ENCODE measurements around the gene UBL4A. TPM values are rescaled to one million over a fixed set of nuclear protein-coding genes. Genes with fewer than 3 reads are reported as not detected.

Gene UBL4A
- polyA plus RNA-seq, 2 of the 4 experiments (the other 2 are of a cell fraction): 26.4 to 37.7 TPM

- H3K27ac ChIP-seq: peak overlapping the region; percentile 86 to 91
- H3K9me3 ChIP-seq: no peaks in the 10 kb centered on the region
- H3K4me1 ChIP-seq: peaks cover 10% of the 10 kb centered on the region; the same call in 2 of the 3 replicates
- CTCF ChIA-PET: interaction anchor here (0.6 to 1.6 kb wide), 3 partner anchors 12 to 14 kb away, joined by 3 to 5 read pairs (median 3); no protein-coding TSS in a partner anchor
- ATAC-seq: peak; percentile 5 to 9; a peak in 5 of 6 replicates
- H3K4me2 ChIP-seq: peak overlapping the region; percentile 75
- peak overlapping the region; percentile 69 for H3K4me3 ChIP-seq
- DNase-seq (ENCODE audit: low read depth in 1 of 2, low spot score in 1 of 2): no peak
- no peak for FAIRE-seq
- POLR2A ChIA-PET: interaction anchor here (0.9 to 1.3 kb wide), 4 partner anchors 16 to 142 kb away, joined by 3 to 6 read pairs (median 4); partner anchors contain the start of gene SLC10A3
- WGBS (ENCODE audit: missing lambda C conversion rate): 39% methylated on average over 19 of the region's 34 CpGs
- TF ChIP-seq MAFK (IDR thresholded peaks at IDR 0.05; ENCODE audit: partially characterized antibody): no peak
- TF ChIP-seq, protein P1, sequence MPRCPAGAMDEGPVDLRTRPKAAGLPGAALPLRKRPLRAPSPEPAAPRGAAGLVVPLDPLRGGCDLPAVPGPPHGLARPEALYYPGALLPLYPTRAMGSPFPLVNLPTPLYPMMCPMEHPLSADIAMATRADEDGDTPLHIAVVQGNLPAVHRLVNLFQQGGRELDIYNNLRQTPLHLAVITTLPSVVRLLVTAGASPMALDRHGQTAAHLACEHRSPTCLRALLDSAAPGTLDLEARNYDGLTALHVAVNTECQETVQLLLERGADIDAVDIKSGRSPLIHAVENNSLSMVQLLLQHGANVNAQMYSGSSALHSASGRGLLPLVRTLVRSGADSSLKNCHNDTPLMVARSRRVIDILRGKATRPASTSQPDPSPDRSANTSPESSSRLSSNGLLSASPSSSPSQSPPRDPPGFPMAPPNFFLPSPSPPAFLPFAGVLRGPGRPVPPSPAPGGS (IDR thresholded peaks at IDR 0.05): 0 out of 3 replicates have a peak, but pooled peaks have one; percentile 3
Measured at GRCh38 chrX:154515090-154515965, 28.9 kb upstream of the UBL4A start.

GRCh38 chrX:154513716-154514115 is 27.3 kb upstream of the UBL4A start:
- Histone ChIP-seq H3K4me2 (no peak overlapping the region), H3K4me1 (peaks cover 10% of the 10 kb centered on the region; the same call in 2 of the 3 replicates), H3K27ac (no peak overlapping the region), H3K9me3 (no peaks in the 10 kb centered on the region), H3K4me3 (no peak overlapping the region)
- ChIA-PET POLR2A (interaction anchor here (0.6 kb wide), 1 partner anchor 23 kb away, joined by 4 read pairs; the partner anchor contains the start of gene SLC10A3), CTCF (interaction anchor here (0.8 kb wide), 1 partner anchor 140 kb away, joined by 3 read pairs; no protein-coding TSS in a partner anchor)
- DNase-seq (ENCODE audit: low read depth in 1 of 2, low spot score in 1 of 2) (no peak), ATAC-seq (no peak), FAIRE-seq (no peak)
- 100% methylated on average over 2 of the region's 2 CpGs for WGBS (ENCODE audit: missing lambda C conversion rate)
- TF ChIP-seq, protein P1 (IDR thresholded peaks at IDR 0.05): no peak
- TF ChIP-seq, protein P2, sequence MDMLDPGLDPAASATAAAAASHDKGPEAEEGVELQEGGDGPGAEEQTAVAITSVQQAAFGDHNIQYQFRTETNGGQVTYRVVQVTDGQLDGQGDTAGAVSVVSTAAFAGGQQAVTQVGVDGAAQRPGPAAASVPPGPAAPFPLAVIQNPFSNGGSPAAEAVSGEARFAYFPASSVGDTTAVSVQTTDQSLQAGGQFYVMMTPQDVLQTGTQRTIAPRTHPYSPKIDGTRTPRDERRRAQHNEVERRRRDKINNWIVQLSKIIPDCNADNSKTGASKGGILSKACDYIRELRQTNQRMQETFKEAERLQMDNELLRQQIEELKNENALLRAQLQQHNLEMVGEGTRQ (IDR thresholded peaks at IDR 0.05): no peak
- TF ChIP-seq, protein P3, sequence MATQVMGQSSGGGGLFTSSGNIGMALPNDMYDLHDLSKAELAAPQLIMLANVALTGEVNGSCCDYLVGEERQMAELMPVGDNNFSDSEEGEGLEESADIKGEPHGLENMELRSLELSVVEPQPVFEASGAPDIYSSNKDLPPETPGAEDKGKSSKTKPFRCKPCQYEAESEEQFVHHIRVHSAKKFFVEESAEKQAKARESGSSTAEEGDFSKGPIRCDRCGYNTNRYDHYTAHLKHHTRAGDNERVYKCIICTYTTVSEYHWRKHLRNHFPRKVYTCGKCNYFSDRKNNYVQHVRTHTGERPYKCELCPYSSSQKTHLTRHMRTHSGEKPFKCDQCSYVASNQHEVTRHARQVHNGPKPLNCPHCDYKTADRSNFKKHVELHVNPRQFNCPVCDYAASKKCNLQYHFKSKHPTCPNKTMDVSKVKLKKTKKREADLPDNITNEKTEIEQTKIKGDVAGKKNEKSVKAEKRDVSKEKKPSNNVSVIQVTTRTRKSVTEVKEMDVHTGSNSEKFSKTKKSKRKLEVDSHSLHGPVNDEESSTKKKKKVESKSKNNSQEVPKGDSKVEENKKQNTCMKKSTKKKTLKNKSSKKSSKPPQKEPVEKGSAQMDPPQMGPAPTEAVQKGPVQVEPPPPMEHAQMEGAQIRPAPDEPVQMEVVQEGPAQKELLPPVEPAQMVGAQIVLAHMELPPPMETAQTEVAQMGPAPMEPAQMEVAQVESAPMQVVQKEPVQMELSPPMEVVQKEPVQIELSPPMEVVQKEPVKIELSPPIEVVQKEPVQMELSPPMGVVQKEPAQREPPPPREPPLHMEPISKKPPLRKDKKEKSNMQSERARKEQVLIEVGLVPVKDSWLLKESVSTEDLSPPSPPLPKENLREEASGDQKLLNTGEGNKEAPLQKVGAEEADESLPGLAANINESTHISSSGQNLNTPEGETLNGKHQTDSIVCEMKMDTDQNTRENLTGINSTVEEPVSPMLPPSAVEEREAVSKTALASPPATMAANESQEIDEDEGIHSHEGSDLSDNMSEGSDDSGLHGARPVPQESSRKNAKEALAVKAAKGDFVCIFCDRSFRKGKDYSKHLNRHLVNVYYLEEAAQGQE (IDR thresholded peaks at IDR 0.05): no peak
- TF ChIP-seq ZNF302 (CRISPR knock-in tag; IDR thresholded peaks at IDR 0.05): no peak
- no peak for TF ChIP-seq HMGXB4 (CRISPR knock-in tag; IDR thresholded peaks at IDR 0.05; ENCODE audit: borderline replicate concordance)
- TF ChIP-seq, protein P4, sequence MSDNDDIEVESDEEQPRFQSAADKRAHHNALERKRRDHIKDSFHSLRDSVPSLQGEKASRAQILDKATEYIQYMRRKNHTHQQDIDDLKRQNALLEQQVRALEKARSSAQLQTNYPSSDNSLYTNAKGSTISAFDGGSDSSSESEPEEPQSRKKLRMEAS (IDR thresholded peaks at IDR 0.05): no peak
- TF ChIP-seq MAFK (IDR thresholded peaks at IDR 0.05; ENCODE audit: partially characterized antibody): no peak
- no peak for TF ChIP-seq JUN (IDR thresholded peaks at IDR 0.05)
- TF ChIP-seq ELK1 (IDR thresholded peaks at IDR 0.05; ENCODE audit: low read depth, low read length): no peak
- no peak for TF ChIP-seq ZC3H11A (IDR thresholded peaks at IDR 0.05)
- no peak for TF ChIP-seq MAZ (IDR thresholded peaks at IDR 0.05; ENCODE audit: borderline replicate concordance, low read depth, low read length)
- TF ChIP-seq CEBPB (IDR thresholded peaks at IDR 0.05): no peak
- no peak for TF ChIP-seq EP300 (IDR thresholded peaks at IDR 0.05)
- TF ChIP-seq HOXA7 (CRISPR knock-in tag; IDR thresholded peaks at IDR 0.05): no peak
- no peak for TF ChIP-seq CBX2 (IDR thresholded peaks at IDR 0.05; ENCODE audit: borderline replicate concordance, low read depth)
- TF ChIP-seq FOXS1 (CRISPR knock-in tag; IDR thresholded peaks at IDR 0.05): no peak

Data from A549 (cell line).